Central memory CD8-positive, alpha-beta T cell (primary cell): ENCODE measurements around the gene LRRC52.
"Not testable (repeated sequence)": the region's sequence is repeated elsewhere in the genome, so short reads cannot be mapped to it uniquely, and the experiment has no call there.

ENCODE experiments used
- ATAC-seq: fragments of 150-1000 bp; cut with Tn5 transposase; replicated peaks from 2 replicates; pipeline ENCODE4 v1.10.0; 2022; ENCODE audit warnings: mild to moderate bottlenecking, moderate FRiP score, moderate number of reproducible peaks; ENCODE audit not compliant: poor library complexity, severe bottlenecking; ENCODE audit errors: extremely low read depth
- DNase-seq, 2 donors: peaks; one replicate each; pipeline ENCODE4 v3.0.0; 2021; ENCODE audit warnings: low spot score in 2 of 2
- H3K27ac Mint-ChIP-seq: one replicate; pipeline ENCODE4 v1.8.0; 2022; ENCODE audit warnings: low read depth, mild to moderate bottlenecking, moderate library complexity, mixed read lengths
- H3K27me3 Mint-ChIP-seq: one replicate; pipeline ENCODE4 v1.8.0; 2022; ENCODE audit warnings: mixed read lengths
- H3K36me3 Mint-ChIP-seq: one replicate; pipeline ENCODE4 v1.8.0; 2022; ENCODE audit warnings: mild to moderate bottlenecking, moderate library complexity, mixed read lengths; ENCODE audit not compliant: insufficient read depth
- H3K4me1 Mint-ChIP-seq: one replicate; pipeline ENCODE4 v1.8.0; 2022; ENCODE audit warnings: mixed read lengths
- H3K4me3 Mint-ChIP-seq: one replicate; pipeline ENCODE4 v1.8.0; 2022; ENCODE audit warnings: mild to moderate bottlenecking, moderate library complexity, mixed read lengths
- H3K9me3 Mint-ChIP-seq: one replicate; pipeline ENCODE4 v1.8.0; 2022; ENCODE audit warnings: mixed read lengths

Gene LRRC52

GRCh38 chr1:165605246-165605645 is 61.4 kb downstream of the LRRC52 start:
- DNase-seq = no peak
- Mint-ChIP-seq H3K4me3 (no peak overlapping the region), H3K4me1 (peaks cover 8% of the 10 kb centered on the region), H3K27me3 (no peaks in the 10 kb centered on the region), H3K27ac (no peak overlapping the region), H3K36me3 (no peaks in the 10 kb centered on the region), H3K9me3 (no peaks in the 10 kb centered on the region)
- ATAC-seq = no peak

- H3K9me3 Mint-ChIP-seq, H3K27ac Mint-ChIP-seq, H3K36me3 Mint-ChIP-seq, DNase-seq, H3K4me1 Mint-ChIP-seq, H3K27me3 Mint-ChIP-seq, H3K4me3 Mint-ChIP-seq, ATAC-seq: not testable (repeated sequence)
These were observed 62.9 kb downstream of the LRRC52 start for GRCh38 chr1:165606676-165607075.

- ATAC-seq = no peak
- Mint-ChIP-seq H3K4me1 (no peaks in the 10 kb centered on the region), H3K27me3 (peaks cover 16% of the 10 kb centered on the region), H3K9me3 (no peaks in the 10 kb centered on the region), H3K36me3 (no peaks in the 10 kb centered on the region), H3K27ac (no peak overlapping the region), H3K4me3 (no peak overlapping the region)
- no peak for DNase-seq
These were observed 67.1 kb downstream of the LRRC52 start for GRCh38 chr1:165610866-165611265.

GRCh38 chr1:165612062-165612461 is 68.3 kb downstream of the LRRC52 start:
- H3K9me3 Mint-ChIP-seq = no peaks in the 10 kb centered on the region
- DNase-seq (no peak), ATAC-seq (no peak)
- peaks cover 21% of the 10 kb centered on the region for H3K27me3 Mint-ChIP-seq
- no peak overlapping the region for H3K4me3 Mint-ChIP-seq
- no peaks in the 10 kb centered on the region for H3K36me3 Mint-ChIP-seq
- H3K27ac Mint-ChIP-seq = no peak overlapping the region
- H3K4me1 Mint-ChIP-seq = no peaks in the 10 kb centered on the region
